ENCODE measurements around the gene DYNC2LI1.

DYNC2LI1 gene

GRCh38 chr2:43851011-43851980, 77.5 kb downstream of the DYNC2LI1 start:
- no peak for DNase-seq

DNA sequence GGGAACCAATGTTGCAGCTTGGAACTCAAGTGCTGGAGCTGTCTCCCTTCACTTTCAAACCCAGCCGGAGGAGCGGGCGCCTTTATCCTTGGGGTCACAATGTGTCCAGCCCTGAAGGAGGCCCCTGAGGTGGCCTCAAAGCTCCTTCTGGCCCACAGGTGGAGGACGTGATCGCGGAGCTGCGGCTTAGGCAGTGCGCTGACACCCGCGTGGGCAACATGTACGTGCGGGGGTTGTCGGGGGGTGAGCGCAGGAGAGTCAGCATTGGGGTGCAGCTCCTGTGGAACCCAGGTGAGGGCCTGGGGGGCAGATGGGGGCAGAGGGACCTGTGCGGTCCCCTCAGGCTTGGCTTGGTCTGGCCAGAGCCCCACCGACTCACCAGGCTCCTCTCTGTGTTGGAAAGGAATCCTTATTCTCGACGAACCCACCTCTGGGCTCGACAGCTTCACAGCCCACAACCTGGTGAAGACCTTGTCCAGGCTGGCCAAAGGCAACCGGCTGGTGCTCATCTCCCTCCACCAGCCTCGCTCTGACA, 78.4 kb downstream of the DYNC2LI1 start:
- no peak for DNase-seq

DNA sequence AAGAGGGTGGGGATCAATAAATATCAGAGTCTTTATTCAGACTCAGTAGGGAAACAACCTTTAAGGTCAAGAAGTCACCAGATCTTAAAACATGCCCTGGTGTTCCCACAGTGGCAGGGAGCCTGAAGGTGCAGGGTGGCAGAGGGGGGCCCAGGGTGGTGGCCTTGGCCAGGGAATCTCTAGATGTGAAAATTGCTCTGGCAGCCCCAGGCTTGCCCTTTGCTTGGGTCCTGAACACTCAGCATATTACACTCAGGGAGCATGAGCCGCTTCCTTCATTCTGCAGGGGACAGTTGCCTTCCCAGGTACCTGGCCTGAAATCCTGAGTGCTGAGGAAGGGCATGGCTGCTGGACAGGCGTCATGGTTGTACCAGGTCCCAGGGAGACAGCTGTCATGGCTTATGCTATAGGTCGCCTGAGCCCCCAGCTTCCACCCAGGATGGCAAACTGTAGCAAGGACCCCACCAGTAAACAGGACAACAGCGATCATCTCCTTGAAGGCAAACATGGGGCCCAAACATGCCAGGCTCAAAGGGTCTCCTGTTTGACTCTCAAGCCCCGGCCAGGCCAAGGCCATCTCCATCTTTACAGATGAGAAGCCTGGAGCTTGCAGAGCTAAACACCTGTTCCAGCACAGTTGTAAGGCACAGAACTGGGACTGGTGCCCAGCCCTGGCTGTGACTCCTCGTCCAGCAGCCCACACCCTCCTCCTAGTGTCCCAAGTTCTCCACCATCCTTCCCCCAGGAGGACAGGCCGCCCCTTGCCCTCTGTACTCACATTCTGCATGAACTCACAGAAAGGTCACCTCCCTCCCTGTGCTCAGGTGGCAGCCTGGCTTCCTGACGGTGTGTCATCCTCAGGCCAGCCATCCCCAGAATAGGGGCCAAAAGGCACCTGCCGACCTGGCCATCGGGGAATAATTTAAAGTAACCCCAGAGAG, 79.6 kb downstream of the DYNC2LI1 start:
- DNase-seq: no peak

GRCh38 chr2:43854671-43855070, 80.8 kb downstream of the DYNC2LI1 start:
- no peak for DNase-seq

- no peak for DNase-seq
Observed at GRCh38 chr2:43855292-43855691, 81.5 kb downstream of the DYNC2LI1 start.
